Measurements from ENCODE around the gene ZNF777. TPM values are rescaled to one million over a fixed set of nuclear protein-coding genes. Genes with fewer than 3 reads are reported as not detected.
A peak's percentile ranks its signal among the peaks of the same experiment; 100 is the strongest.
"Not testable (repeated sequence)": the region's sequence is repeated elsewhere in the genome, so short reads cannot be mapped to it uniquely, and the experiment has no call there.

ZNF777 gene
- total RNA-seq, 1 experiment from 2014 or later = 9.9 TPM

DNA sequence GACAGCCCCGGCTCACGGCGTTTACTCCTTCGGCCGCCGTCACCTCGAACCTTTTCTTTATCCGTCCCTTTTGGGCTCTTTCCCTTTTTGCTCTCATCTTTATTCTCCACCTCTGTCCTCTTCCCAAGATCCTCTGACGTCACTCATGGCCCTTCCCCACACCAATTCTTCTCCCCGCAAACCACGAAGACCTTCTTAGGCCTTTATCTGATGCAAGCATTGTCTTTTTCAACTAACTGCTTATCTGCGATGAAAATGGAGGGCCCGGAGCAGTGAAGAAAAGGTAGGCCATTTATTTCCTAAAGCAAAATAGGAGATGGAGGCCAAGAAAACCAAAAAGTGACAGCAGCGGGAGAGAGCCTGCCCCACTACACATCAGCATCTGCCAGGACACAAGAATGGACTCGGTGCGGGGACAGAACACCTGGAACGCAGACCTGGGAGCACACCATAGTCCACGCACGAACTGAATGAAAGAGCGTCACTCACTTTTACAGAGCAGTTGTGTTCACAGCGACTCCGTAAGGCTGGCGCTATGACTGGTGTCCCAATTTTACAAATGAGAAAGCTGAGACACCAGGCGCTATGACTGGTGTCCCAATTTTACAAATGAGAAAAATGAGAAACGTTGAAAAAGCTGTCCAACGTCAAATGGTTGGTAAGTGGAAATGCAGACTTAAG is 45.3 kb downstream of the ZNF777 start:
- no peak for DNase-seq (ENCODE audit: low read depth)

DNA sequence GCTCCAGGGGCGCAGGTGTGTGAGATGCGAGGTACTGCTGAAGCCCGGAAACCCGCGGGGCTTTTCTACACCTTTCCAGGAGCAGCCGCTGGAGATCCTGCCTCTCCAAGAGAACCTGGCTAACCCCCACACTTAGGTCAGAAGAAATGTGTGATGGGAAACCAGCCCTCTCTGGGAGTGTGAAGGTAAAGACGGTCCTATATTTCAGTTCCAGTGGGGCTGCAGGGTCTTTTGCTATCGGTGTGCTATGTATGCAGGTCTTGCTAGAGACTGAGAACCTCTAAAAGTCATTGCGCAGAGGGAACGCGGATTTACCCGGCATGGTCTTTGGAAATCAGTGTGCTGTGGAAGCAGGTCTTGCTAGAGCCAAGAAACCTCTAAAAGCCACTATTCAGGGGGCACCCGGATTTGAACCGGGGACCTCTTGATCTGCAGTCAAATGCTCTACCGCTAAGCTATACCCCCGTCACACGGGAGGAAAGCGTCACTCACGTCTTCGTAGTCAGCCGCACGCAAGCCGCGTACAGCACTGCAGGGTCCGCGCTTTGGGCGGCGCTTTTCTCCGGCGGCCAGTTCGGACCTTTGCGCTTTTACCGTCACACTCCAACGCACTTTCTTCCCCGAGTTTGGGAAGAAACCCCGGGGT is 46.0 kb downstream of the ZNF777 start:
- DNase-seq (ENCODE audit: low read depth) = no peak

GRCh38 chr7:149414171-149414570 is 46.7 kb downstream of the ZNF777 start:
- peak; percentile 7 for DNase-seq (ENCODE audit: low read depth)

- DNase-seq (ENCODE audit: low read depth) = not testable (repeated sequence)
These were observed 47.8 kb downstream of the ZNF777 start for GRCh38 chr7:149413083-149413482.

GRCh38 chr7:149409895-149410294 is 51.0 kb downstream of the ZNF777 start:
- DNase-seq (ENCODE audit: low read depth) = no peak

DNA sequence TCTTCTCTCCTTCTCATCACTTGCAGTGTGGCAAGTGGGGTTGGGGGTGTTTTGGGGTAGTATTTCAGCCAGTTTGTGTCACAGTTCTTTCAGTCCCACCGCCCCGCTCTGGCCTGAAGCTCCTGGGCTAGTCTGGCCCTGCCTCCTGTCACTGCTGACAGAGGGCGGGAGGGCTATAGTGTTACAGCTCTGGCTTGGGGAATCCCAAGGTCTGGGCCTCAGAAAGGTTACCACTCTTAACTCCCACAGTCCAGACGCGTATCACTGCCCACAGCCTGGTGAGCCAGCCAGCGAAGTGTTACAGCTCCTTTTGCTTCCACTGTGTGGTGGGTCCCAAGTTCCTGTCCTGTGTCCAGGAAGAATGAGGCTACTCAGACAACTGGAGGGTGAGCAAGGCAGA is 56.0 kb downstream of the ZNF777 start:
- DNase-seq (ENCODE audit: low read depth) = no peak

GRCh38 chr7:149404396-149404795 is 56.5 kb downstream of the ZNF777 start:
- no peak for DNase-seq (ENCODE audit: low read depth)

GRCh38 chr7:149398195-149398820 is 62.6 kb downstream of the ZNF777 start:
- DNase-seq (ENCODE audit: low read depth) = no peak

- no peak for DNase-seq (ENCODE audit: low read depth)
These were observed 63.3 kb downstream of the ZNF777 start for GRCh38 chr7:149397470-149398043.

GRCh38 chr7:149388550-149389335 is 72.1 kb downstream of the ZNF777 start:
- DNase-seq (ENCODE audit: low read depth) = not testable (repeated sequence)

DNA sequence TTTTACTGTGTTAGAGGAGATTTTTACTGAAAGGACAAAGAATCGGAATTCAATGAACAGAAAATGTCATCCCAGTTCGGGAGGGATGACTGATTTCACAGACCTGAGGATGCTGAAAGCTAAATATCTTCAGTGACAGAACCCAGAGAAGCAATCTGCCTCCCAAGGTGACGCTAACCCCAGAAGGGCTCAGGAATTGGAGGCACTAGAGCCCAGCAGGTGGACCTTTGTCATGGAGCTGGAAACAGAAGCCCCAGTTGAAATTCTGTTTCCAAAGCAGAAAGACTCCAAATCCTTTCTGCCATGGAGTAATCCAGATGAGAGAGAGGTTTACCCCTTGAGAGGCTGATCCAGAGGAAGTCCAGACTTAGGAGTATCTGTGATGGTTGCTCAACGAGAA is 74.3 kb downstream of the ZNF777 start:
- not testable (repeated sequence) for DNase-seq (ENCODE audit: low read depth)

- peak; percentile 7 for DNase-seq (ENCODE audit: low read depth)
These were observed 75.5 kb downstream of the ZNF777 start for GRCh38 chr7:149385195-149385950.

Other genes starting within 250 kb of the ZNF777 start
- 7.5 and 9.6 TPM in 2 replicates for gene ZNF212, start 221.4 kb downstream of the ZNF777 start, total RNA-seq (2014; rRNA removed; shearing (Covaris generic))
- gene ZNF783, start 198.9 kb downstream of the ZNF777 start, total RNA-seq (2014; rRNA removed; shearing (Covaris generic)) = 3.1 and 6.9 TPM in 2 replicates
- 10.3 and 17.5 TPM in 2 replicates for gene ZNF746, start 36.7 kb upstream of the ZNF777 start, total RNA-seq (2014; rRNA removed; shearing (Covaris generic))